Measurements from ENCODE around the gene JPH3.
"Not testable (repeated sequence)": the region's sequence is repeated elsewhere in the genome, so short reads cannot be mapped to it uniquely, and the experiment has no call there.

Gene JPH3

GRCh38 chr16:87657621-87658192 lies 55.4 kb downstream of the JPH3 start:
- DNase-seq, result no peak

GRCh38 chr16:87658564-87659225 lies 56.4 kb downstream of the JPH3 start:
- no peak for DNase-seq

GRCh38 chr16:87661561-87661960 lies 59.3 kb downstream of the JPH3 start:
- DNase-seq, result no peak

- no peak for DNase-seq
Measured at GRCh38 chr16:87662254-87663204, 60.2 kb downstream of the JPH3 start.

- no peak for DNase-seq
Measured at GRCh38 chr16:87664792-87665191, 62.5 kb downstream of the JPH3 start.

- no peak for DNase-seq
Measured at GRCh38 chr16:87665193-87665592, 62.9 kb downstream of the JPH3 start.

GRCh38 chr16:87666919-87667318 lies 64.6 kb downstream of the JPH3 start:
- DNase-seq, result no peak

- DNase-seq, result no peak
Measured at GRCh38 chr16:87667443-87667842, 65.1 kb downstream of the JPH3 start.

- DNase-seq, result no peak
Measured at GRCh38 chr16:87667946-87668345, 65.6 kb downstream of the JPH3 start.

GRCh38 chr16:87669672-87670071 lies 67.4 kb downstream of the JPH3 start:
- no peak for DNase-seq

GRCh38 chr16:87671221-87671620 lies 68.9 kb downstream of the JPH3 start:
- DNase-seq, result no peak

GRCh38 chr16:87671715-87672270 lies 69.5 kb downstream of the JPH3 start:
- no peak for DNase-seq

- no peak for DNase-seq
Measured at GRCh38 chr16:87674419-87674818, 72.1 kb downstream of the JPH3 start.

- no peak for DNase-seq
Measured at GRCh38 chr16:87675111-87675719, 72.9 kb downstream of the JPH3 start.

GRCh38 chr16:87677830-87678229 lies 75.5 kb downstream of the JPH3 start:
- no peak for DNase-seq

- no peak for DNase-seq
Measured at GRCh38 chr16:87678618-87679017, 76.3 kb downstream of the JPH3 start.

- DNase-seq, result no peak
Measured at GRCh38 chr16:87679593-87680271, 77.4 kb downstream of the JPH3 start.

GRCh38 chr16:87680272-87680644 lies 78.0 kb downstream of the JPH3 start:
- no peak for DNase-seq

- DNase-seq, result not testable (repeated sequence)
Measured at GRCh38 chr16:87681051-87681602, 78.8 kb downstream of the JPH3 start.

- DNase-seq, result no peak
Measured at GRCh38 chr16:87681981-87682570, 79.8 kb downstream of the JPH3 start.

- DNase-seq, result no peak
Measured at GRCh38 chr16:87682852-87683399, 80.6 kb downstream of the JPH3 start.

All from activated CD4-positive, alpha-beta T cell treated with anti-CD3 and anti-CD28 coated beads for 1 hour (primary cell).